ENCODE measurements around the gene MTIF2.

- TF ChIP-seq ZNF219 (CRISPR knock-in tag; IDR thresholded peaks at IDR 0.05; ENCODE audit: borderline replicate concordance) (no peak), CTCF (IDR thresholded peaks at IDR 0.05) (no peak), SMAD4 (CRISPR knock-in tag; IDR thresholded peaks at IDR 0.05) (no peak), JUN (CRISPR knock-in tag; IDR thresholded peaks at IDR 0.05) (no peak), SP1 (CRISPR knock-in tag; conservative IDR thresholded peaks at IDR 0.05) (no peak), SMAD3 (CRISPR knock-in tag; IDR thresholded peaks at IDR 0.05; ENCODE audit: borderline replicate concordance) (no peak), CREB1 (CRISPR knock-in tag; IDR thresholded peaks at IDR 0.05) (no peak), CBFB (CRISPR knock-in tag; IDR thresholded peaks at IDR 0.05; ENCODE audit: low read depth) (no peak), TEAD4 (CRISPR knock-in tag; IDR thresholded peaks at IDR 0.05) (no peak)
- TF ChIP-seq, protein P1, sequence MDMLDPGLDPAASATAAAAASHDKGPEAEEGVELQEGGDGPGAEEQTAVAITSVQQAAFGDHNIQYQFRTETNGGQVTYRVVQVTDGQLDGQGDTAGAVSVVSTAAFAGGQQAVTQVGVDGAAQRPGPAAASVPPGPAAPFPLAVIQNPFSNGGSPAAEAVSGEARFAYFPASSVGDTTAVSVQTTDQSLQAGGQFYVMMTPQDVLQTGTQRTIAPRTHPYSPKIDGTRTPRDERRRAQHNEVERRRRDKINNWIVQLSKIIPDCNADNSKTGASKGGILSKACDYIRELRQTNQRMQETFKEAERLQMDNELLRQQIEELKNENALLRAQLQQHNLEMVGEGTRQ (CRISPR knock-in tag; IDR thresholded peaks at IDR 0.05), result no peak
Observed at GRCh38 chr2:55296393-55296792, 27.4 kb upstream of the MTIF2 start.

Data from WTC11 (cell line).